ENCODE data around the gene PKN1.

Gene PKN1

DNA sequence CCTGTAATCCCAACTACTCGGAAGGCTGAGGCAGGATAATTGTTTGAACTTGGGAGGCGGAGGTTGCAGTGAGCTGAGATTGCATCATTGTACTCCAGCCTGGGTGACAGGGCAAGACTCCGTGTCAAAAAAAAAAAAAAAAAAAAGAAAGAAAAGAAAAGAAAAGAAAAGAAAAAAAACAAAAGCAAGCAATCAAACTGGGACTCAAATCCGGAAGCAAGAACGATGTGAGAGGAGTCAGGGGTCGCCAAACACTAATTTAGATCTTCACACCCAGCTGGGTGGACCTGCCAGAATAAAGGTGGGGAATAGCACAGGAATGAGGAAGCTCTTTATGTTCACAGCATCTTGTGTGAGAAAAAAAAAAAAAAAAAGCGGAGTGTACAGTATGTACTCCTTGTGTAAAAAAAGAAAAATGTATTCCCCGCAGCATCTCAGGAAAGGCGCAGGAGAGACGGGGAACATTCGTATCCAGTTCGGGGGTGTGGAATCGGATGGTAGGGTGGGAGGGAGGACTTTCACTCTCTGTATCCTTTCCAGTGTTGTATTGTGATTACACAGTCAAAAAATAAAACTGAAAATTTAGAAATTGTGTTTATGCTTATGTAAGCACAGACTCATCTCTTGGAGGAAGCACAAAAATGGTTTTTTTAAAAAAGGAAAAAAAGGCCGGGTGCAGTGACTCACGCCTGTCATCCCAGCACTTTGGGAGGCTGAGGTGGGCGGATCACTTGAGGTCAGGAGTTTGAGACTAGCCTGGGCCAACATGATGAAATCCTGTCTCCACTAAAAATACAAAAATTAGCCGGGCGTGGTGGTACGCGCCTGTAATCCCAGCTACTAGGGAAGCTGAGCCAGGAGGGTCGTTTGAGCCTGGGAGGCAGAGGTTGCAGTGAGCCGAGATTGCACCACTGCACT is 77.5 kb downstream of the PKN1 start:
- H3K27ac ChIP-seq, result no peak overlapping the region
- no peak for TF ChIP-seq ZFX (IDR thresholded peaks at IDR 0.05)
- TF ChIP-seq, protein P1, sequence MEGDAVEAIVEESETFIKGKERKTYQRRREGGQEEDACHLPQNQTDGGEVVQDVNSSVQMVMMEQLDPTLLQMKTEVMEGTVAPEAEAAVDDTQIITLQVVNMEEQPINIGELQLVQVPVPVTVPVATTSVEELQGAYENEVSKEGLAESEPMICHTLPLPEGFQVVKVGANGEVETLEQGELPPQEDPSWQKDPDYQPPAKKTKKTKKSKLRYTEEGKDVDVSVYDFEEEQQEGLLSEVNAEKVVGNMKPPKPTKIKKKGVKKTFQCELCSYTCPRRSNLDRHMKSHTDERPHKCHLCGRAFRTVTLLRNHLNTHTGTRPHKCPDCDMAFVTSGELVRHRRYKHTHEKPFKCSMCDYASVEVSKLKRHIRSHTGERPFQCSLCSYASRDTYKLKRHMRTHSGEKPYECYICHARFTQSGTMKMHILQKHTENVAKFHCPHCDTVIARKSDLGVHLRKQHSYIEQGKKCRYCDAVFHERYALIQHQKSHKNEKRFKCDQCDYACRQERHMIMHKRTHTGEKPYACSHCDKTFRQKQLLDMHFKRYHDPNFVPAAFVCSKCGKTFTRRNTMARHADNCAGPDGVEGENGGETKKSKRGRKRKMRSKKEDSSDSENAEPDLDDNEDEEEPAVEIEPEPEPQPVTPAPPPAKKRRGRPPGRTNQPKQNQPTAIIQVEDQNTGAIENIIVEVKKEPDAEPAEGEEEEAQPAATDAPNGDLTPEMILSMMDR (conservative IDR thresholded peaks at IDR 0.05), result no peak

DNA sequence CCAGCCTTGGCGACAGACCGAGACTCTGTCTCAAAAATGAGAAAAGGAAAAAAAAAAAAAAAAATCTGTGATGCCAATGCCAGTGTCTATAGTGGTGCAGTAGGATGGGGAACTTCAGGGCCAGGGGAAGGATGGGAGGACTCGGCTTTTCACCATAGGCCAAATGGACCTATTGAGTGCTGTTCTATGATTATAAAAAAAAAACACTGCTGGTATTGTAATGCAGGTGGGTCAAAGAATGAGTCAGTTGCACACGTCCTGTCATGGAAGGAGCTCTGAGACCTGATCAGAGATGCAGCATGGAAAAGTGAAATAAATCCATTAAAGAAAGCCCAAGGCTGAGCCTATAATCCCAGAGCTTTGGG is 78.1 kb downstream of the PKN1 start:
- H3K27ac ChIP-seq, result no peak overlapping the region
- no peak for TF ChIP-seq ZFX (IDR thresholded peaks at IDR 0.05)
- TF ChIP-seq, protein P1 (conservative IDR thresholded peaks at IDR 0.05), result no peak

DNA sequence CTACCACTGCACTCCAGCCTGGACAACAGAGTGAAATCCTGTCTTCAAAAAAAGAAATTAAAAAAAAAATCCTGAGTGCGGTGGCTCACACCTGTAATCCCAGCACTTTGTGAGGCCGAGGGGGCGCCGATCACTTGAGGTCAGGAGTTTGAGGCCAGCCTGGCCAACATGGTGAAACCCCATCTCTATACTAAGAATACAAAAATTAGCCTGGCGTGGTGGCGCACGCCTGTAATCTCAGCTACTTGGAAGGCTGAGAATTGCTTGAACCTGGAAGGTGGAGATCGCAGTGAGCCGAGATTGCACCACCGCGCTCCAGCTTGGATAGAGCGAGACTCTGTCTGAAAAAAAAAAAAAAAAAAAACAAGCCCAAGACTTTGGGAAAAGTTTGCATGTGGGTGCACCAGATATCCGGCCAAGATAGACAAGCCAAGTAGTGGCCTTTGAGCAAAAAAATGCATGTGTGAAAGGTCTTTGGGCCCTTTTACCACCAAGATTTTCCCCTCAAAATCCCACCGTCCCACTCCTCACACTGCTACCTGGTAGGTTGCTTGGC is 79.4 kb downstream of the PKN1 start:
- no peak for TF ChIP-seq ZFX (IDR thresholded peaks at IDR 0.05)
- TF ChIP-seq, protein P1 (conservative IDR thresholded peaks at IDR 0.05), result no peak
- H3K27ac ChIP-seq, result no peak overlapping the region; the same call in 1 of the 2 replicates

DNA sequence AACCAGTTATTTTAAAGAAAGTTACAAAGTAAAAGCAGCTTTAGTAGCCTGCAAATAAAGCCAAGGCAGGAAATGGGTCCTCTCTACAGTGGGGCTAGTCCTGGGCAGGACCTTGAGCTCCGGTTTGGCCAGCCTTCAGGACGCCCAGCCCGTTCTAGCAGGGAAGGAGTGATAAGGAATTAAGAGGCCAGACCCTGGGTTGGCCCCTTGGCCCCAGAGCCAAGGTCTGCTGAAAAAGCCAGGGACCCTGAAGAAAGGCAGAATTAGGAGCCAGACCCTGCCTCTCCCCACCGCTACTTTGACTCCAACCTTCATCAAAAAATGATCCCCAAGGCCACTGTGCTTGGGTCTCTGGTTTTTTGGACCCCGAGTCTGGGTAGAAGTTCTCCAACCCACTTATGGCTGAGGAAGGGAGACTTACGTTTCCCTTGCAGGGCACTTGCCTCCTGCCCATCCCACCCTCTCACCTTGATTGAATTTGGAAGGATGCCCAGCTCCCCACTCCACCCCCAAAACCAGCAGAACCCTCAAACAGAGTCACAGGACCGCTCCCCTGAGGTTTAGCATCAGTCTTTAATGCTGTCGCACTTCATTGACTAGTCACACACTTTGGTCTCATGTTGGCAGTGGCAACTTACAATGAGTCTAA is 81.2 kb downstream of the PKN1 start:
- no peak overlapping the region for H3K27ac ChIP-seq
- TF ChIP-seq ZFX (IDR thresholded peaks at IDR 0.05), result no peak
- TF ChIP-seq, protein P1 (conservative IDR thresholded peaks at IDR 0.05), result no peak

DNA sequence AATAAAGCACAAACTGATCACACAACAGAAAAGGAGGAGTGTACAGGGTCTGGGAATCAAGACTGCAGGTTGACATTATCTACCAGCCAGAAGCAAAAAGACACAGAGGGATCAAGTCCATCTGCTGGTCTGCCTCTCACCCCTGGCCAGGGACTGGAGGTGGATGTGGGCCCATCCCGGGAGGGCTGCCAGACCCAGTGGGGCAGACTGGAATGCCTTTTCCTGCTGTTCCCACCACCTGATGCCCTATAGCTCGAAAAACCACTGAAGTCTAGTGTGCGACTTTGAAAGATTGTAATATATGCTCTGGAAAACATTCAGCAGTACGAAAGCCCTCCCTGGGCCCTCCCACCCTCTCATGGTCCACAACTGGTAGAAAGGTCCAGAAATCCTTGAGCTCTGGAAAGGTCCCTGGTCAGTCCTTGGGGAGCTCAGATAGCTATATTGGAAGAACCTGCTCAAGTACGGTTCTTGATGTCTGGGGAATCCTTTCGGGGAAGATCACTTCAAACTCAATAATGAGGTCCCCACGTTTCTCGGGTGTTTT is 82.5 kb downstream of the PKN1 start:
- H3K27ac ChIP-seq, result no peak overlapping the region
- TF ChIP-seq, protein P1 (conservative IDR thresholded peaks at IDR 0.05), result no peak
- no peak for TF ChIP-seq ZFX (IDR thresholded peaks at IDR 0.05)

DNA sequence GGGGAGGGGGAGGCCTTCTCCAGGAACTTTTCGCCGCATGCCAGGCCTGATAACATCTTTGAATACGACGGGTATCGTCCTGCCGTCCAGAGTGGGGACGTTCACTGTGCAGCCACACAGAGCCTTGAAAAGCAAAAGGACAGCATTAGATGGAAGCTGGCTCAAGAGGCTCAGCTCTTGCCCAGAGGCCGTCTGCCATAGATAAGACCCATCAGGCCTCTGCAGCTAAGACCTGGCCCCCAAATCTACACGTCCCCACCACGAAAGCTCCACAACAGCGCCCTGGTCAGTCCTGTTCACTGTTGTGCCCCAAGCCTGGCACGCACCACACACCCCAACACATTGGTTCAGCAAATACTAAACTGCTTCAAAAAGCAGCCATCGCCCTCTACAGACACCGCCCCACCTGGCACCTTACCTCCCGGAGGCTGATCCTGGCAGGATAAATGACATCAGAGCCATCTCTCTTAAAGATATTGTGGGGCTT is 83.0 kb downstream of the PKN1 start:
- H3K27ac ChIP-seq, result no peak overlapping the region
- TF ChIP-seq ZFX (IDR thresholded peaks at IDR 0.05), result no peak
- TF ChIP-seq, protein P1 (conservative IDR thresholded peaks at IDR 0.05), result no peak

Data from C4-2B (cell line).